Kidney (tissue), 14 donors: ENCODE data around the gene AK6. TPM values are rescaled to one million over a fixed set of nuclear protein-coding genes. Genes with fewer than 3 reads are reported as not detected.

Experiments used
- DNase-seq, 5 donors: peaks; one replicate each; pipeline ENCODE4 v3.0.0-alpha.2; 2013 to 2020
- FAIRE-seq: peaks from 2 replicates; lab custom pipeline; 2012; peaks lifted over from hg19 to GRCh38; lab: Jason Lieb, UNC
- H3K27ac ChIP-seq, 2 donors: one replicate each; pipeline ENCODE4 v1.7.0; 2013; ENCODE audit warnings: low read depth in 2 of 2, low read length in 2 of 2, inconsistent platforms in 1 of 2
- H3K27me3 ChIP-seq: one replicate; pipeline ENCODE4 v1.7.1; 2013; ENCODE audit warnings: low read length, inconsistent platforms; ENCODE audit not compliant: control insufficient read depth, insufficient read depth
- H3K36me3 ChIP-seq, 3 donors: one replicate each; pipeline versions ENCODE4 v1.7.0 to v1.7.1; 2013; ENCODE audit warnings: low read length in 3 of 3, control low read depth in 1 of 3, inconsistent platforms in 1 of 3; ENCODE audit not compliant: insufficient read depth in 3 of 3, control insufficient read depth in 2 of 3
- H3K4me1 ChIP-seq, 3 donors: one replicate each; pipeline versions ENCODE4 v1.7.0 to v1.7.1; 2013; ENCODE audit warnings: low read length in 3 of 3, inconsistent platforms in 1 of 3, low read depth in 1 of 3; ENCODE audit not compliant: control insufficient read depth in 2 of 3, insufficient read depth in 2 of 3
- H3K4me3 ChIP-seq, 3 donors: one replicate each; pipeline versions ENCODE4 v1.7.0 to v1.8.1; 2013; ENCODE audit warnings: low read length in 3 of 3, control low read depth in 1 of 3, inconsistent platforms in 1 of 3
- H3K9ac ChIP-seq, 3 donors: one replicate each; pipeline versions ENCODE4 v1.7.0 to v1.7.1; 2013; ENCODE audit warnings: low read length in 3 of 3, control low read depth in 1 of 3, inconsistent platforms in 1 of 3
- H3K9me3 ChIP-seq, 3 donors: one replicate each; pipeline versions ENCODE4 v1.7.0 to v1.7.1; 2013; ENCODE audit warnings: low read length in 3 of 3, control low read depth in 1 of 3, inconsistent platforms in 1 of 3; ENCODE audit not compliant: control insufficient read depth in 2 of 3, insufficient read depth in 1 of 3
- CTCF ChIP-seq: IDR thresholded peaks from 3 replicates; pipeline ENCODE4 v1.5.1; 2012; ENCODE audit warnings: mild to moderate bottlenecking, moderate library complexity, borderline replicate concordance; ENCODE audit not compliant: insufficient read depth; ENCODE audit errors: extremely low read depth
- intact Hi-C: fragments of 100-400 bp; cut with DNase I; formaldehyde crosslinking; loops from one replicate; pipeline ENCODE4 v1.11.1; 2022
- polyA plus RNA-seq: library from polyadenylated mRNA; stranded (reverse); fragments of 350-450 nt; fragmentation: Illumina TruSeq; extraction: RNeasy Lipid Tissue Mini Kit (QIAGEN cat#74804); gene quantifications from one replicate; pipeline ENCODE4 v1.2.3, GENCODE V29; 2014; ENCODE audit warnings: low read depth, low replicate concordance; ENCODE audit not compliant: insufficient read depth
- total RNA-seq: library from RNA; stranded (reverse); fragmentation: NEBNext Ultra II Directional; extraction: Animal tissue kit (Norgen Biotek cat#: 25700); gene quantifications from one replicate; pipeline ENCODE4 v1.2.1, GENCODE V29; 2021
- donor health status: control.
- donor health status: control.
- donor health status: control.
- donor health status: control.
- donor health status: control.
- donor health status: DM: yes; HTN: yes; CAD: no.
- donor health status: Normal renal cell carcinoma (clear cell type).

The AK6 gene
- total and polyA plus RNA-seq, 2 donors from 2014 or later = 31.1 to 73.7 TPM

GRCh38 chr5:69317391-69317790 is 51.9 kb downstream of the AK6 start:
- DNase-seq = no peak
- FAIRE-seq = no peak
- H3K36me3 ChIP-seq = peaks cover 0 to 6% (median 2%) of the 10 kb centered on the region in 3 donors

GRCh38 chr5:69315972-69316371 is 53.3 kb downstream of the AK6 start:
- DNase-seq (no peak), FAIRE-seq (no peak)
- no peak overlapping the region for H3K4me3 ChIP-seq
- H3K4me1 ChIP-seq = no peaks in the 10 kb centered on the region
- H3K36me3 ChIP-seq = peaks cover 0 to 10% (median 2%) of the 10 kb centered on the region in 3 donors
- TF ChIP-seq CTCF = no peak
- no peak overlapping the region for H3K9ac ChIP-seq
- H3K27me3 ChIP-seq = no peaks in the 10 kb centered on the region
- no peaks in the 10 kb centered on the region for H3K9me3 ChIP-seq
- intact Hi-C loops = no loop called here
- H3K27ac ChIP-seq = no peak overlapping the region

More at GRCh38 chr5:69317391-69317790, 51.9 kb downstream of the AK6 start:
- no peaks in the 10 kb centered on the region for H3K9me3 ChIP-seq
- intact Hi-C loops = no loop called here
- H3K4me1 ChIP-seq = no peaks in the 10 kb centered on the region
- no peak for TF ChIP-seq CTCF
- no peak overlapping the region for H3K27ac ChIP-seq
- H3K9ac ChIP-seq = no peak overlapping the region
- H3K4me3 ChIP-seq = no peak overlapping the region
- H3K27me3 ChIP-seq = no peaks in the 10 kb centered on the region

GRCh38 chr5:69313428-69313827 is 55.9 kb downstream of the AK6 start:
- FAIRE-seq (no peak), DNase-seq (no peak)
- Histone ChIP-seq H3K4me3 (no peak overlapping the region), H3K27me3 (no peaks in the 10 kb centered on the region), H3K4me1 (no peaks in the 10 kb centered on the region), H3K9me3 (no peaks in the 10 kb centered on the region), H3K36me3 (peaks cover 0 to 13% (median 2%) of the 10 kb centered on the region in 3 donors), H3K9ac (no peak overlapping the region), H3K27ac (no peak overlapping the region)
- intact Hi-C loops = no loop called here
- TF ChIP-seq CTCF = no peak
